ENCODE measurements around the gene SV2B. TPM values are rescaled to one million over a fixed set of nuclear protein-coding genes. Genes with fewer than 3 reads are reported as not detected.

The SV2B gene
- total RNA-seq, 1 experiment from 2014 or later: not detected

DNA sequence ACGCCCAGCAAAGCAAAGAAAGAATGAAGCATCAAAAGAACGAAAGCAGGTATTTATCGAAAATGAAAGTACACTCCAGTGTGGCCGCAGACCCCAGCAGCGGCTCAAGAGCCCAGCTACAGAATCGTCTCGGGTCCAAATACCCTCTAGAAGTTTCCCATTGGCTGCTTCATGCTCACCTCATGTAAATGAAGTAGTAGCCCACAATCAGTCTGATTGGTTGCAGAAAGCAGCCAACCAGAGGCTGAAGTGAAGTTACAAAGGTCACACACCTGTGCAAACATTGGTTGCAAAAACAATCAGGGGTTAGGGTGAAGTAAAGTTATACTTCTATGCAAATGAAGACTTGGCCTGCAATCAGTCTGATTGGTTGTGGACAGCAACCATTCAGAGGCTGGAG is 32.0 kb downstream of the SV2B start:
- ChIA-PET RAD21 (ENCODE audit: low non-redundant PET in 1 of 2, low total read pairs in 2 of 2, uncharacterized antibody in 2 of 2, unreplicated experiment in 2 of 2) (no interaction called here), POLR2A (no interaction called here), CTCF (no interaction called here)
- Histone ChIP-seq H3K9me3 (ENCODE audit: control insufficient read depth in 1 of 2, insufficient read depth in 1 of 2, low read depth in 1 of 2, low read length in 2 of 2) (no peaks in the 10 kb centered on the region), H2AFZ (ENCODE audit: low read depth, low read length, poor library complexity, severe bottlenecking) (no peak overlapping the region), H3K4me1 (ENCODE audit: control insufficient read depth in 1 of 2, insufficient read depth in 2 of 2, low read length in 2 of 2) (no peaks in the 10 kb centered on the region), H3K79me2 (ENCODE audit: insufficient read depth, low read length) (no peaks in the 10 kb centered on the region), H3K27ac (ENCODE audit: low read depth, low read length) (no peak overlapping the region), H3K4me3 (replicated peaks in 1 of 2; ENCODE audit: low read depth in 1 of 2, low read length in 2 of 2) (no peak overlapping the region), H3K4me2 (ENCODE audit: low read length) (no peak overlapping the region), H4K20me1 (ENCODE audit: insufficient read depth) (no peaks in the 10 kb centered on the region), H3K9me2 (ENCODE audit: insufficient read depth) (no peaks in the 10 kb centered on the region), H3K9ac (ENCODE audit: low read length) (no peak overlapping the region), H3K36me3 (ENCODE audit: control insufficient read depth in 1 of 2, insufficient read depth in 2 of 2, low read length in 2 of 2) (no peaks in the 10 kb centered on the region), H3K27me3 (ENCODE audit: insufficient read depth, low read length) (peaks cover 45% of the 10 kb centered on the region)
- BruUV-seq (replicated peaks): no TSS peak
- no peak for TF ChIP-seq CEBPB (IDR thresholded peaks at IDR 0.05; ENCODE audit: low read depth)
- no peak for TF ChIP-seq RAD21 (IDR thresholded peaks at IDR 0.05; ENCODE audit: low read depth)
- no peak for TF ChIP-seq SP1 (IDR thresholded peaks at IDR 0.05; ENCODE audit: low read depth)
- TF ChIP-seq ELF1 (IDR thresholded peaks at IDR 0.05; ENCODE audit: borderline replicate concordance, low read depth): no peak
- TF ChIP-seq ZNF274 (IDR thresholded peaks at IDR 0.05; ENCODE audit: low read depth, low read length): no peak
- TF ChIP-seq EGR1 (IDR thresholded peaks at IDR 0.05; ENCODE audit: low read depth): no peak
- TF ChIP-seq, protein P1, sequence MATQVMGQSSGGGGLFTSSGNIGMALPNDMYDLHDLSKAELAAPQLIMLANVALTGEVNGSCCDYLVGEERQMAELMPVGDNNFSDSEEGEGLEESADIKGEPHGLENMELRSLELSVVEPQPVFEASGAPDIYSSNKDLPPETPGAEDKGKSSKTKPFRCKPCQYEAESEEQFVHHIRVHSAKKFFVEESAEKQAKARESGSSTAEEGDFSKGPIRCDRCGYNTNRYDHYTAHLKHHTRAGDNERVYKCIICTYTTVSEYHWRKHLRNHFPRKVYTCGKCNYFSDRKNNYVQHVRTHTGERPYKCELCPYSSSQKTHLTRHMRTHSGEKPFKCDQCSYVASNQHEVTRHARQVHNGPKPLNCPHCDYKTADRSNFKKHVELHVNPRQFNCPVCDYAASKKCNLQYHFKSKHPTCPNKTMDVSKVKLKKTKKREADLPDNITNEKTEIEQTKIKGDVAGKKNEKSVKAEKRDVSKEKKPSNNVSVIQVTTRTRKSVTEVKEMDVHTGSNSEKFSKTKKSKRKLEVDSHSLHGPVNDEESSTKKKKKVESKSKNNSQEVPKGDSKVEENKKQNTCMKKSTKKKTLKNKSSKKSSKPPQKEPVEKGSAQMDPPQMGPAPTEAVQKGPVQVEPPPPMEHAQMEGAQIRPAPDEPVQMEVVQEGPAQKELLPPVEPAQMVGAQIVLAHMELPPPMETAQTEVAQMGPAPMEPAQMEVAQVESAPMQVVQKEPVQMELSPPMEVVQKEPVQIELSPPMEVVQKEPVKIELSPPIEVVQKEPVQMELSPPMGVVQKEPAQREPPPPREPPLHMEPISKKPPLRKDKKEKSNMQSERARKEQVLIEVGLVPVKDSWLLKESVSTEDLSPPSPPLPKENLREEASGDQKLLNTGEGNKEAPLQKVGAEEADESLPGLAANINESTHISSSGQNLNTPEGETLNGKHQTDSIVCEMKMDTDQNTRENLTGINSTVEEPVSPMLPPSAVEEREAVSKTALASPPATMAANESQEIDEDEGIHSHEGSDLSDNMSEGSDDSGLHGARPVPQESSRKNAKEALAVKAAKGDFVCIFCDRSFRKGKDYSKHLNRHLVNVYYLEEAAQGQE (IDR thresholded peaks at IDR 0.05; ENCODE audit: low read depth): no peak
- TF ChIP-seq EZH2 (IDR thresholded peaks at IDR 0.05): no peak
- no peak for TF ChIP-seq TCF7L2 (IDR thresholded peaks at IDR 0.05; ENCODE audit: borderline replicate concordance, extremely low read depth, insufficient read depth, insufficient read length)
- TF ChIP-seq CBX3 (IDR thresholded peaks at IDR 0.05; ENCODE audit: low read depth): no peak
- TF ChIP-seq CTCF (IDR thresholded peaks at IDR 0.05 in 2 of 3, conservative IDR thresholded peaks at IDR 0.05 in 1 of 3; ENCODE audit: borderline replicate concordance in 1 of 3, insufficient read depth in 1 of 3, low read depth in 2 of 3, low read length in 2 of 3): no peak
- no peak for TF ChIP-seq YY1 (IDR thresholded peaks at IDR 0.05; ENCODE audit: extremely low read depth, insufficient replicate concordance, low read depth, low read length)
- TF ChIP-seq SIN3A (IDR thresholded peaks at IDR 0.05; ENCODE audit: low read depth): no peak
- TF ChIP-seq, protein P2, sequence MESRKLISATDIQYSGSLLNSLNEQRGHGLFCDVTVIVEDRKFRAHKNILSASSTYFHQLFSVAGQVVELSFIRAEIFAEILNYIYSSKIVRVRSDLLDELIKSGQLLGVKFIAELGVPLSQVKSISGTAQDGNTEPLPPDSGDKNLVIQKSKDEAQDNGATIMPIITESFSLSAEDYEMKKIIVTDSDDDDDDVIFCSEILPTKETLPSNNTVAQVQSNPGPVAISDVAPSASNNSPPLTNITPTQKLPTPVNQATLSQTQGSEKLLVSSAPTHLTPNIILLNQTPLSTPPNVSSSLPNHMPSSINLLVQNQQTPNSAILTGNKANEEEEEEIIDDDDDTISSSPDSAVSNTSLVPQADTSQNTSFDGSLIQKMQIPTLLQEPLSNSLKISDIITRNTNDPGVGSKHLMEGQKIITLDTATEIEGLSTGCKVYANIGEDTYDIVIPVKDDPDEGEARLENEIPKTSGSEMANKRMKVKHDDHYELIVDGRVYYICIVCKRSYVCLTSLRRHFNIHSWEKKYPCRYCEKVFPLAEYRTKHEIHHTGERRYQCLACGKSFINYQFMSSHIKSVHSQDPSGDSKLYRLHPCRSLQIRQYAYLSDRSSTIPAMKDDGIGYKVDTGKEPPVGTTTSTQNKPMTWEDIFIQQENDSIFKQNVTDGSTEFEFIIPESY (IDR thresholded peaks at IDR 0.05; ENCODE audit: extremely low read depth, insufficient replicate concordance, low read length): no peak
- no peak for TF ChIP-seq EZH2phosphoT487 (IDR thresholded peaks at IDR 0.05; ENCODE audit: borderline replicate concordance)
- ATAC-seq (no peak), DNase-seq (ENCODE audit: low read depth, low spot score) (no peak)
- intact Hi-C loops (cut with micrococcal nuclease): no loop called here
